LNCAP (cell line): ENCODE data around the gene GSDMA.

Experiments
- CTCF ChIP-seq: fragments of 450-650 bp; IDR thresholded peaks from 2 replicates; pipeline ENCODE4 v1.5.1; 2017; ENCODE audit warnings: mild to moderate bottlenecking

The GSDMA gene

GRCh38 chr17:39962642-39963220, at the start of gene GSDMA:
TSS of gene GSDMA (plus strand) at chr17:39963004. CDS start at chr17:39965688, 2,684 bp downstream.
- TF ChIP-seq CTCF = no peak

GRCh38 chr17:39913989-39914388, 48.8 kb upstream of the GSDMA start:
- TF ChIP-seq CTCF = no peak

GRCh38 chr17:39915559-39915958, 47.2 kb upstream of the GSDMA start:
- TF ChIP-seq CTCF = no peak

GRCh38 chr17:39916918-39917317, 45.9 kb upstream of the GSDMA start:
- no peak for TF ChIP-seq CTCF

GRCh38 chr17:39919087-39919683, 43.6 kb upstream of the GSDMA start:
- TF ChIP-seq CTCF = no peak

GRCh38 chr17:39920218-39921210, 42.3 kb upstream of the GSDMA start:
- TF ChIP-seq CTCF = no peak

- TF ChIP-seq CTCF = no peak
Measured at GRCh38 chr17:39921323-39921722, 41.5 kb upstream of the GSDMA start.
